ENCODE measurements around the gene ZNF674.

The ZNF674 gene

GRCh38 chrX:46545111-46546005 lies at the start of gene ZNF674:
Gene ZNF674, minus strand, starts transcription at chrX:46545421. Its CDS starts 3,334 bp downstream, at chrX:46542087.
- DNase-seq, result peak; percentile 66 to 76

GRCh38 chrX:46589977-46590723 lies 44.9 kb upstream of the ZNF674 start:
- DNase-seq, result no peak

DNA sequence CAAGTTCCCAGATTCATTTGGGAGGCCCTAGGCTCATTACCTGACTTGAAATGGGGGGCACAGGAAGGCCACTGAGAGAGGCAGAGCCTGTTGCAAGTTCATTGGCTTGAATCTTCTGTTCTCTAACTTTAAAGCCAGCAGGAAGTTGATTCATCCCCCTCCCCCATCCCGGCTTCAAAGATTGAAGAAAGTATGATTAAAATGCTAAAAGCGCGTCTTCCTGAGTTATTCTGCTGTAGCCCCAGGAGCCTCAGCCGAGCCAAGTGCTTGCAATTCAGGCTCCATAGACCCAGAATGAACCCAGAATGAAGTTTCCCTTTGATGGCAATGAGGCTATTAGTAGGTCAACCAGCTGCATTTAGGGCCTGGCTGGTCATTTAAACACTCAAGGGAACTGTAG lies 43.0 kb upstream of the ZNF674 start:
- DNase-seq, result peak in 1 of 2 experiments; percentile 21

DNA sequence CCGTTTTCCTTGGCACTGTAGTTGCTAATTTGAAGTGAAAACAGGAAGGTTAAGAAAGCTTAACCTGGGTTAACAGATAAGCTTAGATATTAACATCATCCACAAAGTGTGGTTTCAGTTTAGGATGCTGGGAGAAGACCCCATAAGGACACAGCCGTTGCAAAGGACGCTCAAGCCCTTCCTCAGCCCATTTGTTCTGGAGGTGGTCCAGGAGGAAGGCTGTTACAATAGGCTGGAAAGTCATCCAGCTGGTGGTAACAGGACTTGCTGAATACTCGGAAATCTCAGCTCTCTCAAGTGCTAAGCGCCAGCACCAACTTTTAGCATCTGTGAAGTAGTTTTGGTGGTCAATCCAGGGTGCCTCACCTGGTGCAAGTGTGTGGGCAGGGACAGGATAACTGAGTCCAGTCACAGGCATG lies 42.5 kb upstream of the ZNF674 start:
- no peak for DNase-seq

DNA sequence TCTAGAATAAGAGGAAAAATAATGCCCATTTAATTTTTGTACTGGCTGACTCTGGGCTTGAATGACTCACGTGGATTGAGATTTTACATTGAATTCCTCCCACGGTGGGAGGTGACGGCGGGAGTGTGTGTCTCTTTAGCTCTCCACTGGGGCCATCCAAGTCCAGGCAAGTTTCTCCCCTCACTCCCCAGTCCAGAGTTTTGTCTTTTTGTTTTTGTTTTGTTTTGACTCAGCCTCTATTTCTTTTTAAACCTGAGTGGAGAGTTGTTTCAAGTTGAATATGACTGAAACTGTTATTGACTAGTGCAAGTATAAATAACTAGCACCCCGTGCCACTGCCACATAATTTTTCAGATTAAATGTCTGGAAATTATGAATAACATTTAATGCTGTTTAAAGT lies 41.9 kb upstream of the ZNF674 start:
- DNase-seq, result no peak

DNA sequence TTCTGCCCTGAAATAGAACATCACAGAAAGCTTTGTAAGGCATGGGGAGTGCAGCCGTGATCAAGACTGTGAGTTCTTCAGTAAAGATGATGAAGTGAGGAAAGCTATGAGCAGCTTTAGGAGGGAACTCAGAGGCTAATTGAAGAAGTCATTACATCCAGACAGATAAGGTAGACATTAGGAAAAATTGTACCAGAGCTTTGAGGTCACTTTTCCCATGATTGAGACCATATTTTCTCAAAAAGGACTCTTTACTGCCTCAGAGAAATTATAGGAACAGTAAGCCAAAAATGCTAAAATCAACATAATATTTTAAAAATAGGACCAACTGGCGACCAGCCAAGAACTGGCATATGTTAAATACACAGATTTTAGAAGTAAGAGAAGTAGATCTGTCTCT lies 39.5 kb upstream of the ZNF674 start:
- no peak for DNase-seq

- no peak for DNase-seq
Observed at GRCh38 chrX:46582966-46583365, 37.7 kb upstream of the ZNF674 start.

DNA sequence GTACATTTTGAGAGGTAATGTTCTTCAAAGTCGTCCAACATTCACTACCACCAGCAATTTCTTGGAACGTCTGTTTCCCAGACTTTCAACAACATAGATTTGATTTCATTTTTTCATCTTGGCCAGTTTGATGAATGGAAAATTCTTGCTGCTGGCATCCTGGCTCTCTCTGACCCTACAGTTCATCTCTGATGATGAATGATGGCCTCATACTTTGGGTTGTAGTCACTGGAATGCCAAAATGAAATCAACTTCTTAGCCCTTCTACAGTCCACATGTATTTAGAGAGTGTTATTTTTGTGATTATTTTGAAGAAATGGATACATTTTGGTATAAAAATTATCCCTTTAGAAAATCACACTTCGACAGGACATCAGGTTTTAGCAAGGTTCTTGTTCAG lies 37.1 kb upstream of the ZNF674 start:
- no peak for DNase-seq

DNA sequence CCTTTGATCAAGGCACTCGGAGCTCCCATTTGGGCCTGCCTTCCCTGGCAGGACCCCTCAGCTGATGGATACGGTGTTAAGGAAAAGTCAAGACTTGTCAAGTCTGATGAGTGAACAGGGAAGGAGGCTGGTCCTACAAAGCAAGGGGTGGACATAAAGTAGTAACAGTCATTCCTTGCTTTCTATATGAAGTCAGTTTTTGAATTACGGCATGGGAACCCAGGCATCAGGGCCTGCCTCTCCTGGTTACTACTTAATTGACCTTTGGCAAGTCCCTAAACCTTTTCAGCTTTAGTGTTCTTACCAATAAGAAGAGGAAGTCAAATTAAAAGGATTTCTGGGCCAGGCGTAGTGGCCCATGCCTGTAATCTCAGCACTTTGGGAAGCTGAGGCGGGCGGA lies 35.4 kb upstream of the ZNF674 start:
- no peak for DNase-seq

DNA sequence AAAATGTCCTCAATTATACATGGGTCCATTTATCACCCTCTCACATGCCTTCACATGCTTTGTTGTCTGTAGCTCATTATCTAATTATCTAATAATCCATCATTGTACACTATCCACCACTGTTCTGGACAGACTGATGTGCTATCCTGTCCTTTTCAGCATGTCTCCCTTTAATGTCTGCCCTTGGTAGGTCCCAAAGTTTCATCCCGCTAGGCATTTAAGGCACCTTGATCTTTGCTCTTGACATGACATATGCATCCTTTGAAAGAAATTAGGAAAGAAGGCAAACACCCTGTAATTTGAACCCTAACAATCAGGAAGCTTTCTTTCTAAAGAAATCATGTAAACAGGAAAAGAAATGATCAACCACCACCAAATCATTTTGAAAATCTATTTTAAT lies 34.0 kb upstream of the ZNF674 start:
- DNase-seq, result no peak

DNA sequence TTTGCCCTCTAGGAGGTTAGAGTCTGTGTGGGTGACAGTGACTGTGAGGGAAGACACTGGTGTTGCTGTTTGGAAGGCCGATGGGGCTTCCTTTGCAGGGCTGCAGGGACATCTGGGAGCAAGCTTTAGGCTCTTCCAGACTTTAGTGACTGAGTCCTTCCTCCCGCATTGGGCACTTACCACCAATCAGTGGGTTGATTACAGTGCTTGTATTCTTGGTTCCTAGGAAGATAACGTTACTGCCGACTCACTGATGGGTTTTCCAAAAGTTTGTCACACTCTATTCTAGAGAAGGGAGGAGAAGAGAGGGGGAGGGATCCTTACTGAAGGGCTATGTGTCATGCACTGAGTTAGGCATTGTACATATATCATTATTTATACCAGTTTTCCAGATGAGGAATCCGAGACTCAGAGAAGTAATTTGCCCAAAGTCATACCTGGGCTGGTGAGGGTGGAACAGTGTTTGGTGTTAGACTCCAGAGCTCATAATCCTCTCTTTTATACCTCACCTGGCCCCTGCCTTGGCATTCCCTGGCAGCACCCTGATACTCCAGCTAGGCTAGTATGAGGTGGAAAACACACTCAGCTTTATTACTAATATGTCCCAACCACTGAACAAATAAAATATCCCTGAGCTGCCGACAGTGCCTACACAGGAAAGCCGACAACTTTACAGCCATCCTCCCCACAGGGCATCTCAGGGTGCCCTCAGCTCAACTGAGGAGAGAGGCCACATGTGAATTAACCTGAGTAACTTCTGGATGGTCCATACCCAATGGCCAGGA lies 32.2 kb upstream of the ZNF674 start:
- DNase-seq, result no peak

DNA sequence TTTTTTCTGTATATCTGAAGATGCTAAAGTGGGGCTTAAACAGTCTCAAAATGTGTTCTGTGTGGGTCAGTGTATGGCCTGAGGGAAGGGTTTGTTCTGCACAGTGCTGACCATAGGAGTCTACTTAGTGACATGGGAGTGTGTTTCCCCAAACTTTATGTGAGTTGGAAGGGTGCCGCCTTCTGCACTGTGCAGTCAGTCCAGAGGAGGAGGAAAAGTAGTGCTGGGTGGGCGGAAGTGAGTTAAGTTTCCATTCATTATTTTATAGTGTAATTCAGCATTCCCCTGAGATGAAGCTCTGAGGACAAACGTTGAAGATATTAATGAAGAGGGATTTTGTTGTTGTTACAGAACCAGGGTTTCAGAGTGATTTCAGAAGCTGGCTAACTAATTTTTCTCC lies 31.2 kb upstream of the ZNF674 start:
- DNase-seq, result no peak

DNA sequence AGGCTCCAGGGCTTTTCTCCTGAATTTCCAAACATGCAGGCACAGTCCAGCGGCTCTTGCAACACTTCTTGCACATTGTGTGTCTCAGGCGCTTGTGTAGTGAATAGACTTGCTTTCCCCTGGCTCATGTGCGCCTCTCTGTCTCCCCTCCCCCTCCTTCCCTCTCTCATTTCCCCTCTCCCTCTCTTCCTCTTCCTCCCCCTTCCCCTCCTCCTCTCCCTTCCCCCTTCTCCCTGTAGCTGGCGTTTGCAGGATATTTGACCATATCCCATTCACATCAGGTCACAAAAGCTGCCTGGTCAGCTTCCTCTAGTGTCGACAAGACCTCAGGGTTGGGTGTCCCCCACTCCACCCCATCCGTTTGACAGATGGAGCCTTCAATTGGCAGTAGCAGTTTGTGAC lies 30.8 kb upstream of the ZNF674 start:
- DNase-seq, result peak; percentile 2 to 24

- DNase-seq, result no peak
Observed at GRCh38 chrX:46575586-46575985, 30.4 kb upstream of the ZNF674 start.

GRCh38 chrX:46574774-46575381 lies 29.7 kb upstream of the ZNF674 start:
- no peak for DNase-seq

DNA sequence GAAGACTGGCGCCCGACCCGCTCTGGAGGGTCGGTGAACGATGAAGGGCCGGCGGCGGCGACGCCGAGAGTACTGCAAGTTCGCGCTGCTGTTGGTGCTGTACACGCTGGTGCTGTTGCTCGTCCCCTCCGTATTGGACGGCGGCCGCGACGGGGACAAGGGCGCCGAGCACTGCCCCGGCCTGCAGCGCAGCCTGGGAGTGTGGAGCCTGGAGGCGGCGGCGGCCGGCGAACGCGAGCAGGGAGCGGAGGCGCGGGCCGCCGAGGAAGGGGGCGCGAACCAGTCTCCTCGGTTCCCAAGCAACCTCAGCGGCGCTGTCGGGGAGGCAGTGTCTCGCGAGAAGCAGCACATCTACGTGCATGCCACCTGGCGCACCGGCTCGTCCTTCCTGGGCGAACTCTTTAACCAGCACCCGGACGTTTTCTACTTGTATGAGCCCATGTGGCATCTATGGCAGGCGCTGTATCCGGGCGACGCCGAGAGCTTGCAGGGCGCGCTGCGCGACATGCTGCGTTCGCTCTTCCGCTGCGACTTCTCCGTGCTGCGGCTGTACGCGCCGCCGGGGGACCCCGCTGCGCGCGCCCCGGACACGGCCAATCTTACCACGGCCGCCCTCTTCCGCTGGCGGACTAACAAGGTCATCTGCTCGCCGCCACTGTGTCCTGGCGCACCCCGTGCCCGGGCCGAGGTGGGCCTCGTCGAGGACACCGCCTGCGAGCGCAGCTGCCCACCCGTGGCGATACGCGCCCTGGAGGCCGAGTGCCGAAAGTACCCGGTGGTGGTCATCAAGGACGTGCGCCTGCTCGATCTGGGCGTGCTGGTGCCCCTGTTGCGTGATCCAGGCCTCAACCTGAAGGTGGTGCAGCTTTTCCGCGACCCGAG lies 28.9 kb upstream of the ZNF674 start:
- DNase-seq, result peak; percentile 26 to 39

DNA sequence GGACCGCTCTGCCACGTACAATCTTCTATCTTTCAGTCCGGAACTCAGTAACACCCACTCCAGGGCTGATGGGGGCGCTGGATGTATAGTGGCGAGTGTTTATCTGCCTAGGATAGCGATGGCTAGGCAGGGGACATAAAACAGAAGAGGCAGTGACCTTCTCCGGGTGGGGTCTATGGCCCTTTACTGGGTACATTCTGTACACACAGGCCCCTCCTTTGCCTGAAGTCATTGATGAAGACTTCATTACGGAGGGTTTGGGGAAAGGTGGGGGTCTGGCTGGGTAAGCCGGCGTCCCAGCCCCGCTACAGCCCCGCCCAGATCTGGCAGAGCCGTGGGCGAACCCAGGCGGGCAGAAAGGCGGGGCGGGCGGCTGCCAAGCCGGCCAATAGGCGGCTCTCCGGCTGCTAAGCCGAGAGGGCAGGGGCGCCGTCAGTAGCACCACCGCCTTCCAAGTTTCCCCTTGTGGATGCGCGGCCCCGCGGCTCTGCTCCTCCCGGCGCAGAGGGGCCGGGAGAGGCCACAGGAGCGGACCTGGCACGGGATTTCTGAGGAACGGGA lies 28.2 kb upstream of the ZNF674 start, which contains the start of gene CHST7:
Gene CHST7, plus strand, starts transcription at position 435 of the 561 bp plus-strand sequence. CDS start 167 bp downstream, outside the sequence.
- peak; percentile 67 to 72 for DNase-seq

DNA sequence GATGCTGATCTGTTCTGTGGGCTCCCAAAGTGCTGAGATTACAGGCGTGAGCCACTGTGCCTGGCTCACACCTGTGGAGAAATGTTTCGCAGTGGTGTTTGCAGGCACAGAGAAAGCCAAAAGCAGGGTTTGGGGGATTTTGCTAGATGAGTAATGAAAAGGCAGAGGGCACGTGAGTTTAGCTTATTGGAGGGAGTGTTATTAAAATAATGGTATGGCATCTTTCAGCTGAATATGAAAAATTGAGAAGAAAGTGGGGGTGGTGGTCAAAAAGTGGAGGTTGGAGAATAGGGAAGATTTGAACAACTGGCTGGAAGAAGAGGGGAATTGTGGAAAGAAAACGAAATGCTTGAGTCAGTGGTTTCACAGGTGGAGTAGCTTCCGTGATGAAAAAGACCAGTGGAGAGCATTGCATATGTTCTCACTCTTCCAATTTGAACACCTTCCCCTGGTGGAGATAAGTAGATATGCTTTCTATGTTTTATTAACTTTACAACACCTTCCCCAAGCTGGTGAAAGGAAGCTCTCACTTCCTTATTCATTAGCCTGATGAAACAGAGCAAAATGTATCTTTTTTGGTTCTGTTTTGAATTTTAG lies 27.2 kb upstream of the ZNF674 start:
- peak; percentile 25 to 37 for DNase-seq

- DNase-seq, result no peak
Observed at GRCh38 chrX:46571423-46572339, 26.5 kb upstream of the ZNF674 start.

DNA sequence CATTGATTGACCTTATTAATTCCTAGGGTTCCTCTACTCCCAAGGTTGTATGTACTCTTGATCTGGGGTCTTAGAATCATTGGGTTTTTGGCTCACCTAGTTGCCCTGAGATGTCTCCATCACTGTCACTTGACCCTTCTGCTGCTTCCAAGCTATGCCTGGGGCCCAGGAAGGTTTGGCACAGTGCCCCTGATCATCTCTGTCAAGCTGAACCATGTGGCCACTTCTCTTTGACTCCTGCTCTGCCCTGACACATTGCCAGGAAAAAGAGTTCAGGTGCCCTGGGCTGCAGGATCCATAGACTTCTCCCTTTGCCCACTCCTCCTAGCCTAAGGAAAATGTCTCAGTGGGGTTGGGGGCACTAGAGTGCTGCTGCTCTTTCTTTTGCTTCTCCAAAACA lies 24.4 kb upstream of the ZNF674 start:
- no peak for DNase-seq

Data from Kasumi-1 (cell line).